K562 (cell line): Measurements from ENCODE around the gene ANAPC16. TPM values are rescaled to one million over a fixed set of nuclear protein-coding genes. Genes with fewer than 3 reads are reported as not detected.

Experiments used
- CREB3 ChIP-seq: fragments of 450-650 bp; conservative IDR thresholded peaks from 2 replicates; pipeline ENCODE4 v1.6.1; 2016; ENCODE audit warnings: missing genetic modification characterization, low read depth, mild to moderate bottlenecking, missing compliant biosample characterization, moderate library complexity
- ETV1 ChIP-seq: fragments of 450-650 bp; conservative IDR thresholded peaks from 2 replicates; pipeline ENCODE4 v1.6.1; 2016; ENCODE audit warnings: missing genetic modification characterization, control low read depth, low read depth, missing compliant biosample characterization
- ETV5 ChIP-seq: sonication (generic); formaldehyde crosslinking; IDR thresholded peaks from 2 replicates; pipeline ENCODE4 v1.4.0; 2020; ENCODE audit warnings: low read depth, mild to moderate bottlenecking, missing genetic modification reagents
- FOXA1 ChIP-seq: fragments of 450-650 bp; IDR thresholded peaks from 2 replicates; pipeline ENCODE4 v1.6.1; 2016; ENCODE audit warnings: mild to moderate bottlenecking, borderline replicate concordance
- HIVEP1 ChIP-seq: fragments of 250-450 bp; sonication (Bioruptor Pico); IDR thresholded peaks from 2 replicates; pipeline ENCODE4 v1.4.0; 2020; ENCODE audit warnings: mild to moderate bottlenecking
- IRF1 ChIP-seq: sonication (generic); formaldehyde crosslinking; IDR thresholded peaks from 2 replicates; pipeline ENCODE4 v1.8.0; 2022; ENCODE audit warnings: missing genetic modification reagents, mild to moderate bottlenecking, borderline replicate concordance
- MAZ ChIP-seq, 2 experiments: fragments of 450-650 bp in 1 of 2; sonication (generic) in 1 of 2; formaldehyde crosslinking; IDR thresholded peaks in 1 of 2; conservative IDR thresholded peaks in 1 of 2; 2 replicates each; pipeline versions ENCODE4 v1.4.0 to v1.5.0; 2020; ENCODE audit warnings: mild to moderate bottlenecking in 1 of 2, missing genetic modification reagents in 1 of 2
- MLX ChIP-seq, 2 experiments: fragments of 450-650 bp in 1 of 2; sonication (generic) in 1 of 2; formaldehyde crosslinking; conservative IDR thresholded peaks; 2 replicates each; pipeline versions ENCODE4 v1.4.0 to v1.8.1; 2020 to 2022; ENCODE audit warnings: mild to moderate bottlenecking in 1 of 2, missing genetic modification reagents in 1 of 2
- PCBP1 ChIP-seq: fragments of 200-400 bp; formaldehyde crosslinking; IDR thresholded peaks from 2 replicates; pipeline ENCODE4 v1.6.1; 2018; ENCODE audit warnings: mild to moderate bottlenecking, low read depth, low read length; ENCODE audit not compliant: poor library complexity, severe bottlenecking
- SMARCE1 ChIP-seq: fragments of 450-650 bp; IDR thresholded peaks from 2 replicates; pipeline ENCODE4 v1.7.1; 2016; ENCODE audit warnings: mild to moderate bottlenecking
- THAP12 ChIP-seq: fragments of 250-450 bp; sonication (Bioruptor Pico); IDR thresholded peaks from 2 replicates; pipeline ENCODE4 v1.9.0; 2021; ENCODE audit warnings: mild to moderate bottlenecking, inconsistent platforms
- ZNF444 ChIP-seq: fragments of 250-450 bp; sonication (Bioruptor Pico); IDR thresholded peaks from 2 replicates; pipeline ENCODE4 v1.4.0; 2020; ENCODE audit warnings: mild to moderate bottlenecking, moderate library complexity
- polyA plus RNA-seq, 8 experiments: library from polyadenylated mRNA; depleted of rRNA in 4 of 8; stranded (reverse) in 5 of 8; unstranded in 3 of 8; fragments of >200 nt; fragmentation: Nextera tagmentation in 2 of 8; fragmentation: Illumina TruSeq in 1 of 8; extraction: Ambion mirVana in 2 of 8; extraction: Trizol in 1 of 8; gene quantifications; 2 replicates each; pipeline versions ENCODE4 v1.2.1 to v1.2.3, GENCODE V29; 2011 to 2014; ENCODE audit warnings: inconsistent platforms in 1 of 8, missing spikeins in 1 of 8
- total RNA-seq, 7 experiments: library from RNA; depleted of rRNA in 6 of 7; stranded (reverse); fragments of >200 nt in 6 of 7; fragmentation: Illumina TruSeq in 2 of 7; extraction: Trizol in 2 of 7; gene quantifications; 2 replicates each; pipeline versions ENCODE4 v1.2.1 to v1.2.3, GENCODE V29; 2011 to 2021; ENCODE audit warnings: low replicate concordance in 1 of 7

ANAPC16 gene
- total and polyA plus RNA-seq, 9 of the 15 experiments (the other 6 are each of a cell fraction or from before 2014, with no cell fraction given): 42.6 to 208 (median 108) TPM

- peak in 1 of 2 experiments; percentile 96; a peak in 2 of 4 replicates for TF ChIP-seq MLX (CRISPR knock-in tag; conservative IDR thresholded peaks at IDR 0.05)
- peak; percentile 86 to 93 for TF ChIP-seq MAZ (CRISPR knock-in tag; conservative IDR thresholded peaks at IDR 0.05 in 1 of 2, IDR thresholded peaks at IDR 0.05 in 1 of 2)
- TF ChIP-seq PCBP1: peak; percentile 94
- no peak for TF ChIP-seq SMARCE1
- peak; percentile 12; the same call in 1 of the 2 replicates for TF ChIP-seq ETV5 (CRISPR knock-in tag)
- TF ChIP-seq ZNF444 (CRISPR knock-in tag): peak; percentile 42; the same call in 1 of the 2 replicates
- no peak for TF ChIP-seq CREB3
- TF ChIP-seq HIVEP1 (CRISPR knock-in tag): peak; percentile 82; the same call in 1 of the 2 replicates
- TF ChIP-seq THAP12 (CRISPR knock-in tag): peak; percentile 98
- TF ChIP-seq FOXA1: no peak
- TF ChIP-seq IRF1 (CRISPR knock-in tag): no peak; the same call in 1 of the 2 replicates
- no peak for TF ChIP-seq ETV1
Observed at GRCh38 chr10:72273410-72274212, 57.8 kb downstream of the ANAPC16 start, which contains the start of gene DDIT4 (continued).
